ENCODE data around the gene ZNF680. TPM values are rescaled to one million over a fixed set of nuclear protein-coding genes. Genes with fewer than 3 reads are reported as not detected.

ZNF680 gene
- polyA plus RNA-seq, 1 experiment, result 0.66 TPM

DNA sequence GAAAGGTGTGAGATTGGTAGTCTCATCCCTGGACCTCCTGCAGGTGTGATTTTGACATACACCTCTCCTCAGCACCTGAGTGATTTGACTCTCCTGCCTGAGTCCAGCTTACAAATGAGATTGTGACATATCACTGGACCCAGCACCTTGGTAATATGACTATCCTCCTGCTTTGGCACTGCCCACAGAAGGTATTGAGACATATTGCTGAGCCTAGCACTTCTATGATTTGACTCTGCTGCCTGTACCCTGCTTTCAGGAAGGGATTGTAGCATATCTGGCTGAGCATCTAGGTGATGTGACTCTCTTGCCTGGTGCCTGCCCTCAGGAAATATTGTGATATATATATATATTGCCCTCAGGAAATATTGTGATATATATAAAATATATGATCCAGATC is 43.5 kb upstream of the ZNF680 start:
- H3K4me3 ChIP-seq (ENCODE audit: low read depth, low read length), result no peak overlapping the region
- no peaks in the 10 kb centered on the region for H3K36me3 ChIP-seq (ENCODE audit: control insufficient read depth, insufficient read depth, low read length)
- DNase-seq (ENCODE audit: low read depth), result no peak
- ChIA-PET CTCF (interaction anchor here (0.7 kb wide), 1 partner anchor 18 kb away, joined by 3 read pairs; no protein-coding TSS in a partner anchor), POLR2A (no interaction called here)
- no peaks in the 10 kb centered on the region for H3K27me3 ChIP-seq (ENCODE audit: control insufficient read depth, insufficient read depth, low read length)
- no peak for TF ChIP-seq CTCF (IDR thresholded peaks at IDR 0.05; ENCODE audit: insufficient read depth, low read depth, low read length)

- POLR2A ChIA-PET, result no interaction called here
- Histone ChIP-seq H3K36me3 (ENCODE audit: control insufficient read depth, insufficient read depth, low read length) (no peaks in the 10 kb centered on the region), H3K4me3 (ENCODE audit: low read depth, low read length) (no peak overlapping the region), H3K27me3 (ENCODE audit: control insufficient read depth, insufficient read depth, low read length) (no peaks in the 10 kb centered on the region)
- DNase-seq (ENCODE audit: low read depth), result no peak
- CTCF ChIA-PET, result no interaction called here
- TF ChIP-seq CTCF (IDR thresholded peaks at IDR 0.05; ENCODE audit: insufficient read depth, low read depth, low read length), result no peak
Observed at GRCh38 chr7:64603271-64603670, 40.4 kb upstream of the ZNF680 start.

DNA sequence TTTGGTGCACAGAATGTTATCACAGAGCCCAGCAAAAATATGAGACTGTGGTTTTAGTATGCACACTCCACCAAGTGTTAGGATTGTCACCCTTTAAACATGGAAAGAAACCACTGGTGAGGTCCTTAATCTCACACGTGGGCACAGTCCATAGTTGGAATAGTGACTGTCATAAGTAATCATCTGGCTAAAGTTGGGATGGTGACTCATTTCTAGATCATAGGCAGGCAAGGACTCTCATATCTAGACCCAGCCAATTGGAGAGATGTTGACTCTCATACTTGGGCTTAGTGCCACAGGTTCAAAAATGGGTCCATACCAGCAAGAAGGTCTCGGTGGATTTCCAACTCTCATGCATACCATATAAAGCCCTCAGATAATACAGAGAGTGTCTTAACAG is 39.6 kb upstream of the ZNF680 start:
- POLR2A ChIA-PET, result no interaction called here
- Histone ChIP-seq H3K27me3 (ENCODE audit: control insufficient read depth, insufficient read depth, low read length) (no peaks in the 10 kb centered on the region), H3K4me3 (ENCODE audit: low read depth, low read length) (no peak overlapping the region), H3K36me3 (ENCODE audit: control insufficient read depth, insufficient read depth, low read length) (no peaks in the 10 kb centered on the region)
- TF ChIP-seq CTCF (IDR thresholded peaks at IDR 0.05; ENCODE audit: insufficient read depth, low read depth, low read length), result no peak
- no peak for DNase-seq (ENCODE audit: low read depth)
- CTCF ChIA-PET, result no interaction called here

DNA sequence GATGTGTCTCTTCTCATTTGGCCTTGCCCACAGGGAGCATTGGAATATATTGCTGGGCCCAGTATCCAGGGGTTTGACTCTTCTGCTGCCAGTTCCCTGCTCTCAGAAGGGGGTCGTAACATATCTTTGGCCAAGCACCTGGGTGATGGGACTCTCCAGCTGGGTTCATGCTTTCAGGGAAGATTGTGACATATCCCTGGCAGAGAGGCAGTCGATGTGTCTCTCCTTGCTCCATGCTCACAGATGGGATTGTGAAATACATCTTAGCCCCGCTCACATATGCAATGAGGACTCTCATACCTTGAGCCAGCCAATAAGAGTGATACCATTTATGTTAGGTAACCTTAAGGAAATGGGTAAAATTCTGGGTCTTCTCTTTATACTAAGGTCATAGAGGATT is 39.2 kb upstream of the ZNF680 start:
- TF ChIP-seq CTCF (IDR thresholded peaks at IDR 0.05; ENCODE audit: insufficient read depth, low read depth, low read length), result no peak
- ChIA-PET POLR2A (no interaction called here), CTCF (no interaction called here)
- Histone ChIP-seq H3K4me3 (ENCODE audit: low read depth, low read length) (no peak overlapping the region), H3K36me3 (ENCODE audit: control insufficient read depth, insufficient read depth, low read length) (no peaks in the 10 kb centered on the region), H3K27me3 (ENCODE audit: control insufficient read depth, insufficient read depth, low read length) (no peaks in the 10 kb centered on the region)
- DNase-seq (ENCODE audit: low read depth), result no peak

DNA sequence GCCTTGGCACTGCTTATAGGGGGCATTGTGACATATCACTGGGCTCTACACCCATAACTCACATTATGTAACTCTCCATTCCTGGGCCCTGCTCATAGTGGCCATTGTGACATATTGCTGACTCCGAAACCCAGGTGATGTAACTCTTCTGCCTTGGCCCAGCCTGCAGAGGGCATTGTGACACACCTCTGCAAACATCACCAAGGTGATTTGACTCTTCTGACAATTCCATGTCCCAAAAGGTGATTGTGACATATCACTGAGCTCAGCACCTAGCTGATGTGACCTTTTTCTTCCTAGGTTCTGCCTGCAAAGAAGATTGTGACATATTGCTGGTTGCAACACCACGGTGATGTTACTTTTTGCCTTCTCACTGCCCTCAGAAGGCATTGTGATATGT is 36.5 kb upstream of the ZNF680 start:
- Histone ChIP-seq H3K36me3 (ENCODE audit: control insufficient read depth, insufficient read depth, low read length) (no peaks in the 10 kb centered on the region), H3K27me3 (ENCODE audit: control insufficient read depth, insufficient read depth, low read length) (no peaks in the 10 kb centered on the region), H3K4me3 (ENCODE audit: low read depth, low read length) (no peak overlapping the region)
- POLR2A ChIA-PET, result no interaction called here
- DNase-seq (ENCODE audit: low read depth), result no peak
- no peak for TF ChIP-seq CTCF (IDR thresholded peaks at IDR 0.05; ENCODE audit: insufficient read depth, low read depth, low read length)
- CTCF ChIA-PET, result no interaction called here

Data from BJ (cell line).